GM18520 (cell line): ENCODE results near the gene UMPS.

Source experiments
- ATAC-seq: cut with Tn5 transposase; IDR thresholded peaks from one replicate; pipeline ENCODE4 v1.9.1; 2021; ENCODE audit not compliant: unreplicated experiment

Gene UMPS

GRCh38 chr3:124796477-124796876, 66.2 kb downstream of the UMPS start:
- no peak for ATAC-seq

GRCh38 chr3:124797426-124797945, 67.2 kb downstream of the UMPS start:
- no peak for ATAC-seq
